ES-I3 (cell line): ENCODE results near the gene CTDSPL.
A peak's percentile ranks its signal among the peaks of the same experiment; 100 is the strongest.
"Not testable (repeated sequence)": the region's sequence is repeated elsewhere in the genome, so short reads cannot be mapped to it uniquely, and the experiment has no call there.

Experiments used
- H3K36me3 ChIP-seq: 2 replicates; pipeline ENCODE4 v1.6.1; 2013; ENCODE audit warnings: mild to moderate bottlenecking, low read length, control low read depth, moderate library complexity; ENCODE audit not compliant: insufficient read depth
- H3K4me1 ChIP-seq: 2 replicates; pipeline ENCODE4 v1.6.1; 2013; ENCODE audit warnings: mild to moderate bottlenecking, control low read depth, low read length; ENCODE audit not compliant: insufficient read depth
- H3K9ac ChIP-seq: 2 replicates; pipeline ENCODE4 v1.6.1; 2013; ENCODE audit warnings: low read depth, mild to moderate bottlenecking, low read length, moderate library complexity
- H3K9me3 ChIP-seq: 2 replicates; pipeline ENCODE4 v1.6.1; 2013; ENCODE audit warnings: mild to moderate bottlenecking, low read length, moderate library complexity; ENCODE audit not compliant: control insufficient read depth, insufficient read depth

The CTDSPL gene

GRCh38 chr3:38021196-38021595, 159.5 kb downstream of the CTDSPL start:
- Histone ChIP-seq H3K9ac (no peak overlapping the region), H3K4me1 (peaks cover 5% of the 10 kb centered on the region; the same call in 1 of the 2 replicates), H3K36me3 (no peaks in the 10 kb centered on the region), H3K9me3 (no peaks in the 10 kb centered on the region)

GRCh38 chr3:38022301-38022700, 160.6 kb downstream of the CTDSPL start:
- Histone ChIP-seq H3K4me1 (peaks cover 5% of the 10 kb centered on the region; the same call in 1 of the 2 replicates), H3K9me3 (no peaks in the 10 kb centered on the region), H3K9ac (no peak overlapping the region), H3K36me3 (no peaks in the 10 kb centered on the region)

- no peaks in the 10 kb centered on the region for H3K9me3 ChIP-seq
- H3K36me3 ChIP-seq: no peaks in the 10 kb centered on the region
- no peak overlapping the region for H3K9ac ChIP-seq
- H3K4me1 ChIP-seq: peaks cover 5% of the 10 kb centered on the region; the same call in 1 of the 2 replicates
Measured at GRCh38 chr3:38022896-38023709, 161.4 kb downstream of the CTDSPL start.

GRCh38 chr3:38026856-38027255, 165.2 kb downstream of the CTDSPL start:
- Histone ChIP-seq H3K9me3 (no peaks in the 10 kb centered on the region), H3K4me1 (peaks cover 11% of the 10 kb centered on the region; the same call in 1 of the 2 replicates), H3K36me3 (no peaks in the 10 kb centered on the region), H3K9ac (no peak overlapping the region)

DNA sequence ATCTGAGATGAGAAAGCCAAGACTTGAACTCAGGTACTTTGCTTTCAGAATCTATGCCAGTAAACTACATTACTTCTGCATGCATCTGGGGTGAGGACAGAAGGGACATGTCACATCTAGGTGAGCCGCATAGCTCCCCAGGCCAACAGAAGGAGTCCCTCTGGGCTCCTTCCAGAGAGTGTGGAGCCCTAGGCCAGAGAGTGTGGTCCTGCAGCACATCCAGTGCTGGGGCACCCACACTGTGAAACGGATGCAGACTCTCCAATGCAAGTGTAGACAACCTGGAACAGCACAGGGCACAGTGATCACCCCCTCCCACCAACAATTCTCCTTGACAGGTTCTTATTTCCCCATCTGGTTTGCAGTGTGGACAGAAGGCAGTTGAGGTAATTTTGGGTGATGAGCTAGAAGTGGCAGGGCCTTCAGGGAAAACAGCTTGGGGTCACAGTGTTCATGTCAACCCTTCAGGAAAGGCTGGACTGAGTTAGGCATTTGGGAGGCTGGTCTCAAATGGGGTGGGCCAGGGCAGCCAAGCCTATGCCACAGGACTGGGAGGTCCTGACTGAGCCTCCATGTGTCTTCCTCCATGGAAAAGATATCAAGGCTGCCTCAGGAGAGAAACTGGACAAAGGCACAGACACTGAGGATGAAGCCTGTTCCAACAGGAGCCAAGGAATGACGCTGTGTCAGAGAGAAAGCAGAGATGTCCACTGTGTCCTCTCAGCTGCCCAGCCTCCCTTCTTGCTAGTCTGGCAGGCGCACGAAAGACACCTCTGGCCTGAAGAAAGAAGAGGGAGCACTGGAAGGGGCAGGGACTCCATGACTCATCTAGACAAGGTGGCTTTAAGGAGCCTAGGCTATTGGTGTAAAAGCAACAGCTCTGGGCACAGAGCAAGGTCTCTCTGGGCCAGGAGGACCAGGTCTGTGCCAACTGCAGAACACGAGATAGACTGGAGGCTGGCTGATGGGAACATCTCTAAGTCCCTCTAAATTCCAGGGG, 166.1 kb downstream of the CTDSPL start:
- H3K9me3 ChIP-seq: no peaks in the 10 kb centered on the region
- H3K36me3 ChIP-seq: no peaks in the 10 kb centered on the region
- H3K4me1 ChIP-seq: peaks cover 11% of the 10 kb centered on the region; the same call in 1 of the 2 replicates
- peak overlapping the region; percentile 66; the same call in 1 of the 2 replicates for H3K9ac ChIP-seq

GRCh38 chr3:38028621-38029361, 167.1 kb downstream of the CTDSPL start:
- Histone ChIP-seq H3K36me3 (no peaks in the 10 kb centered on the region), H3K4me1 (peaks cover 11% of the 10 kb centered on the region; the same call in 1 of the 2 replicates), H3K9ac (peak overlapping the region; percentile 66), H3K9me3 (no peaks in the 10 kb centered on the region)

GRCh38 chr3:38029400-38030125, 167.9 kb downstream of the CTDSPL start, which contains the start of gene PLCD1:
PLCD1 (minus strand) TSS chr3:38029642; CDS start chr3:38029539, 103 bp downstream.
- peak within 1 kb of the TSS; percentile 76 for H3K9ac ChIP-seq
- no peaks in the 10 kb centered on the region for H3K36me3 ChIP-seq
- H3K9me3 ChIP-seq: no peaks in the 10 kb centered on the region
- peaks cover 11% of the 10 kb centered on the region; the same call in 1 of the 2 replicates for H3K4me1 ChIP-seq

GRCh38 chr3:38030126-38031021, 168.7 kb downstream of the CTDSPL start:
- Histone ChIP-seq H3K9me3 (no peaks in the 10 kb centered on the region), H3K9ac (peak overlapping the region; percentile 76; the same call in 1 of the 2 replicates), H3K4me1 (peaks cover 11% of the 10 kb centered on the region; the same call in 1 of the 2 replicates), H3K36me3 (no peaks in the 10 kb centered on the region)

DNA sequence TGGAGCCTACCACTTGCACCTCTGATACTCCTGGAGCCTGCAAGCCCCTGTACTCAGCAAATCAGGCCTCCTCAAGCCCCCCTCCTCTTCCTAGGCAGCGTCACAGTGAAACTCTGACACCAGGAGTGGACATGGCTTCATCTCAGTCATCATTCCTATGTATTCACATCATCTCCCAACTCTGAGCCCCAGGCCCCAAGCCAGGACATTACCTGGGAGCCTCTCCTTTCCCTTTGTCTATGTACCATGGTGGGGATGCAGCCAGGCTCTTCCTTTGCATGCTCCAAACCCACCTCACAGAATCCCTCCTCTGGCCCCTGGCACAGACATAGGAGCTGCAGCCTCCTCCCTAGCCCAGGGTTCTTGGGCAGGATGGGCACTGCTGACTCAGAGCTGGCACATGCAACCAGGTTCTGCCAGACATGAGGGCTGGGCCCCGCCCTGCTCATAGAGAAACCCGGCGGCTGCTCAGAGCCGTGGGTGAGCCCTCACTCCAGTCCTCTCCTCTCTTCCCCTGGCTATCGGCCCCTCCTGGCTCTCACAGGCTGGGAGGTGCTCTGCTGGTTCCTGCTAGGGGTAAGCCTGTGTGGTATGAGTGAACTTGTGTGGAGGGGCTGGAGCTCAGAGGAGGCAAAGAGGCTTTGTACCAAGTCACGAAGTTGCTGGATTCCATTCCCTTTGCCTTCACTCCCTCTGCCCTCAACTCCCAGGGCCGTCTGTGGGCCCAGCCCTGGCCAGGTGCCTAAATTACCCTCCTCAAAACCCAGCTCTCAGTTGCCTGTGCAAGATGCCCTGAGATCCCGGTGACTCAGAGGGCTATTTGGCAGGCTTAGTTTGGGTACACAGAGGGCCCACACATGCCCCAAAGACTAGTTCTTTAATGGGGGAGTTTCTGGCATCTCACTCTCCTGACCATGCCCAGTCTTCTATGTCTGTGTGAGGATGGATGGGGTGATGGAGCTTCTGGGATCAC, 169.6 kb downstream of the CTDSPL start:
- peaks cover 6% of the 10 kb centered on the region; the same call in 1 of the 2 replicates for H3K4me1 ChIP-seq
- no peak overlapping the region for H3K9ac ChIP-seq
- no peaks in the 10 kb centered on the region for H3K36me3 ChIP-seq
- no peaks in the 10 kb centered on the region for H3K9me3 ChIP-seq

DNA sequence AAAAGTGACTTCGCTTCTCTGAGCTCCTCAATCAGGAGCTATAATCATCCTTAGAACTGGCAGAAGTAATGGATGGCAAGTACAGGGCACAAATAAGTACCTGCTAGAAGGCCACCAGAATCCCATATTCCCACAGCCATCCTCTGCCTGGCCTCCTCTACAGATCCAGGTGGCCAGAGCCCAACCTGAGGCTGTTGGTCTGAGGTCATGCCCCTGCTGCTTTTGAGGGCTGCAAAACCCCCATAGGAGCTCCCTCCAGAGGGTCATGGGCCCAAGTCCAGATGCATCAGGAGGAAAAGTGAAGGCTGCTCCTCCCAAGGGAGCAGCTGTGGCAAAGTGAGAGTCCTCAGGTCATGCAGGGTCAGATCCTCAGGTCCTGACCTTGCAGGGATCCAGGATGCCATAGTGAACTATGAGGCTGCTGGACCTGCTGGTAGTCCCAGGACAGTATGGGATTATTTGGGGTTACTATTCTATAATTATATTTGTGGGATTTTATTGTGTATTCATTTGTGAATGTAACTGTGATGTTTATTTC, 170.7 kb downstream of the CTDSPL start:
- no peak overlapping the region for H3K9ac ChIP-seq
- no peaks in the 10 kb centered on the region for H3K9me3 ChIP-seq
- peaks cover 15% of the 10 kb centered on the region; the same call in 1 of the 2 replicates for H3K4me1 ChIP-seq
- H3K36me3 ChIP-seq: no peaks in the 10 kb centered on the region

DNA sequence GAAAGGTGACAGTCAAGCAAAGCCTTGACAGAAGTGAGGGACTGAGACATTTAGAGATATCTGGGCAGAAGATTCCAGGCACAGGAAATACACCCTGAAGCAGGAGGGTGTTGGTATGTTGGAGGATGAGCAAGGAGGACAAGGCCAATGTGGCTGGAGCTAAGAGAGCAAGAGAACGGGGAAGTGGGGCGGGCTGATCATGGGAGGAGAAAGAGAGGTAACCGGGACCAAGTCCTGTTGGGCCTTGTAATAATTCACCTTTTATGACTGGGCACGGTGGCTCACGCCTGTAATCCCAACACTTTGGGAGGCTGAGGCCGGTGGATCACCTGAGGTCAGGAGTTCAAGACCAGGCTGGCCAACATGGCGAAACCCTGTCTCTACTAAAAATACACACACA, 171.9 kb downstream of the CTDSPL start:
- not testable (repeated sequence) for H3K36me3 ChIP-seq, H3K9ac ChIP-seq, H3K9me3 ChIP-seq
- peaks cover 15% of the 10 kb centered on the region for H3K4me1 ChIP-seq
